Measurements from ENCODE around the gene CDKL5. TPM values are rescaled to one million over a fixed set of nuclear protein-coding genes. Genes with fewer than 3 reads are reported as not detected.

CDKL5 gene
- total RNA-seq, 1 experiment from 2014 or later: 1.2 TPM

DNA sequence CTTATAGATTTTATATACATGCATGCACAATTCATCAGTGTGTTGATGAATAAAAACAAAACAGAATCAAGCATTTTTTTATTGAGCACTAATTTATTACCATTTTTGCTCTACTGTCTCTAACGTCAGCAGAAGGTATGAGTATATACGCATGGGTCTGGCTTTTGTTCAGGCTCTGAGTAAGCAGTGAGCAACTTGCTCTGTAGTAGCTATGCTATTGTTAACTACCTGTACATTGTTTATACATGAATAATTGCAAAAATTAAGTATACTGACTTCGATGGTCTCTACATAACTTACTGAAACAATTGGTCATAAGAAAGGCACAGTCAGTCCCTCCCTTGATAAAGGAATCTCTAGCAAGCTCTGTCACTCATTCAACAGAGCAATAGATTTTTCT lies 123.6 kb downstream of the CDKL5 start:
- in situ Hi-C loops (cut with HindIII; ENCODE audit: low pct_unique_long_range_greater_than_20kb, low sequenced_read_pairs) (no loop called here), intact Hi-C loops (cut with micrococcal nuclease; ENCODE audit: unreplicated experiment) (no loop called here)
- no TSS peak for BruUV-seq (replicated peaks)
- Histone ChIP-seq H3K27ac (ENCODE audit: low read length) (no peak overlapping the region), H3K4me3 (ENCODE audit: low read depth in 2 of 2, low read length in 2 of 2) (no peak overlapping the region), H3K36me3 (ENCODE audit: control insufficient read depth, insufficient read depth, low read length) (no peaks in the 10 kb centered on the region), H3K4me1 (ENCODE audit: control insufficient read depth, insufficient read depth, low read length) (no peaks in the 10 kb centered on the region), H3K9me3 (ENCODE audit: control insufficient read depth, insufficient read depth, low read depth, low read length) (no peaks in the 10 kb centered on the region), H3K27me3 (ENCODE audit: control insufficient read depth, insufficient read depth, low read length) (no peaks in the 10 kb centered on the region)
- POLR2A ChIA-PET: no interaction called here
- CTCF ChIA-PET: no interaction called here
- TF ChIP-seq, protein P1, sequence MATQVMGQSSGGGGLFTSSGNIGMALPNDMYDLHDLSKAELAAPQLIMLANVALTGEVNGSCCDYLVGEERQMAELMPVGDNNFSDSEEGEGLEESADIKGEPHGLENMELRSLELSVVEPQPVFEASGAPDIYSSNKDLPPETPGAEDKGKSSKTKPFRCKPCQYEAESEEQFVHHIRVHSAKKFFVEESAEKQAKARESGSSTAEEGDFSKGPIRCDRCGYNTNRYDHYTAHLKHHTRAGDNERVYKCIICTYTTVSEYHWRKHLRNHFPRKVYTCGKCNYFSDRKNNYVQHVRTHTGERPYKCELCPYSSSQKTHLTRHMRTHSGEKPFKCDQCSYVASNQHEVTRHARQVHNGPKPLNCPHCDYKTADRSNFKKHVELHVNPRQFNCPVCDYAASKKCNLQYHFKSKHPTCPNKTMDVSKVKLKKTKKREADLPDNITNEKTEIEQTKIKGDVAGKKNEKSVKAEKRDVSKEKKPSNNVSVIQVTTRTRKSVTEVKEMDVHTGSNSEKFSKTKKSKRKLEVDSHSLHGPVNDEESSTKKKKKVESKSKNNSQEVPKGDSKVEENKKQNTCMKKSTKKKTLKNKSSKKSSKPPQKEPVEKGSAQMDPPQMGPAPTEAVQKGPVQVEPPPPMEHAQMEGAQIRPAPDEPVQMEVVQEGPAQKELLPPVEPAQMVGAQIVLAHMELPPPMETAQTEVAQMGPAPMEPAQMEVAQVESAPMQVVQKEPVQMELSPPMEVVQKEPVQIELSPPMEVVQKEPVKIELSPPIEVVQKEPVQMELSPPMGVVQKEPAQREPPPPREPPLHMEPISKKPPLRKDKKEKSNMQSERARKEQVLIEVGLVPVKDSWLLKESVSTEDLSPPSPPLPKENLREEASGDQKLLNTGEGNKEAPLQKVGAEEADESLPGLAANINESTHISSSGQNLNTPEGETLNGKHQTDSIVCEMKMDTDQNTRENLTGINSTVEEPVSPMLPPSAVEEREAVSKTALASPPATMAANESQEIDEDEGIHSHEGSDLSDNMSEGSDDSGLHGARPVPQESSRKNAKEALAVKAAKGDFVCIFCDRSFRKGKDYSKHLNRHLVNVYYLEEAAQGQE (IDR thresholded peaks at IDR 0.05; ENCODE audit: insufficient read depth in 1 of 2, low read depth in 2 of 2, low read length in 1 of 2): no peak
- TF ChIP-seq TCF7L2 (IDR thresholded peaks at IDR 0.05; ENCODE audit: low read depth, low read length): no peak
- TF ChIP-seq, protein P2, sequence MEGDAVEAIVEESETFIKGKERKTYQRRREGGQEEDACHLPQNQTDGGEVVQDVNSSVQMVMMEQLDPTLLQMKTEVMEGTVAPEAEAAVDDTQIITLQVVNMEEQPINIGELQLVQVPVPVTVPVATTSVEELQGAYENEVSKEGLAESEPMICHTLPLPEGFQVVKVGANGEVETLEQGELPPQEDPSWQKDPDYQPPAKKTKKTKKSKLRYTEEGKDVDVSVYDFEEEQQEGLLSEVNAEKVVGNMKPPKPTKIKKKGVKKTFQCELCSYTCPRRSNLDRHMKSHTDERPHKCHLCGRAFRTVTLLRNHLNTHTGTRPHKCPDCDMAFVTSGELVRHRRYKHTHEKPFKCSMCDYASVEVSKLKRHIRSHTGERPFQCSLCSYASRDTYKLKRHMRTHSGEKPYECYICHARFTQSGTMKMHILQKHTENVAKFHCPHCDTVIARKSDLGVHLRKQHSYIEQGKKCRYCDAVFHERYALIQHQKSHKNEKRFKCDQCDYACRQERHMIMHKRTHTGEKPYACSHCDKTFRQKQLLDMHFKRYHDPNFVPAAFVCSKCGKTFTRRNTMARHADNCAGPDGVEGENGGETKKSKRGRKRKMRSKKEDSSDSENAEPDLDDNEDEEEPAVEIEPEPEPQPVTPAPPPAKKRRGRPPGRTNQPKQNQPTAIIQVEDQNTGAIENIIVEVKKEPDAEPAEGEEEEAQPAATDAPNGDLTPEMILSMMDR (IDR thresholded peaks at IDR 0.05): no peak
- no peak for TF ChIP-seq POLR2AphosphoS5 (IDR thresholded peaks at IDR 0.05; ENCODE audit: low read depth, low read length)
- TF ChIP-seq SIN3A (IDR thresholded peaks at IDR 0.05; ENCODE audit: borderline replicate concordance, insufficient read depth, low read depth, low read length): no peak
- DNase-seq (ENCODE audit: low read depth, low spot score) (no peak), ATAC-seq (no peak)

DNA sequence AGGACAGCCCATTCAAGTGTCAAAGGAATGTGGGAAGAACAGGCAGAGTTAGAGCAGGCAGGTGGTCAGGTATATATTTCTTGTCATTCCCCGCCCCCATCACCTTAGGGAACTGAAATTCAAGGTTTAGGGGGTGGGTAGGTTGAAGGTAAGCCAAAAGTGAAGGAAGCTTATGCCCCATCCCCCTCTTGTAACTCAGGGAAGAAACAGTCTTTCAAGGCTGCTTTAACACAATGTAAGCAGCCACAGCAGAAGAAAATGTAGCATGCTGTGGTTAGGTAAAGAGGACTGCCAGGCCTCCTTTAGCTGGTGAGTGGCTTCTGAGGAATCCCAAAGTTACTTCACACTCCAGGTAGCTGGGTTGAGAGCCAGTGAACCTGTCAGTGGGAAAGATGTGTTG lies 124.2 kb downstream of the CDKL5 start:
- in situ Hi-C loops (cut with HindIII; ENCODE audit: low pct_unique_long_range_greater_than_20kb, low sequenced_read_pairs) (no loop called here), intact Hi-C loops (cut with micrococcal nuclease; ENCODE audit: unreplicated experiment) (no loop called here)
- no TSS peak for BruUV-seq (replicated peaks)
- no peak overlapping the region for H3K27ac ChIP-seq (ENCODE audit: low read length)
- no peaks in the 10 kb centered on the region for H3K36me3 ChIP-seq (ENCODE audit: control insufficient read depth, insufficient read depth, low read length)
- ATAC-seq (no peak), DNase-seq (ENCODE audit: low read depth, low spot score) (no peak)
- no peaks in the 10 kb centered on the region for H3K4me1 ChIP-seq (ENCODE audit: control insufficient read depth, insufficient read depth, low read length)
- H3K9me3 ChIP-seq (ENCODE audit: control insufficient read depth, insufficient read depth, low read depth, low read length): no peaks in the 10 kb centered on the region
- no peak overlapping the region for H3K4me3 ChIP-seq (ENCODE audit: low read depth in 2 of 2, low read length in 2 of 2)
- ChIA-PET CTCF (no interaction called here), POLR2A (no interaction called here)
- no peaks in the 10 kb centered on the region for H3K27me3 ChIP-seq (ENCODE audit: control insufficient read depth, insufficient read depth, low read length)
- TF ChIP-seq POLR2AphosphoS5 (IDR thresholded peaks at IDR 0.05; ENCODE audit: low read depth, low read length): no peak
- TF ChIP-seq, protein P1 (IDR thresholded peaks at IDR 0.05; ENCODE audit: insufficient read depth in 1 of 2, low read depth in 2 of 2, low read length in 1 of 2): no peak
- TF ChIP-seq, protein P2 (IDR thresholded peaks at IDR 0.05): no peak
- no peak for TF ChIP-seq TCF7L2 (IDR thresholded peaks at IDR 0.05; ENCODE audit: low read depth, low read length)
- no peak for TF ChIP-seq SIN3A (IDR thresholded peaks at IDR 0.05; ENCODE audit: borderline replicate concordance, insufficient read depth, low read depth, low read length)

Data from Panc1 (cell line).